Endothelial cell of umbilical vein (primary cell): ENCODE data around the gene AHSA1. TPM values are rescaled to one million over a fixed set of nuclear protein-coding genes. Genes with fewer than 3 reads are reported as not detected.

Experiments used
- BruUV-seq: library from RNA; stranded (reverse); fragments of 400-500 nt; replicated peaks from 2 replicates; lab custom pipeline; 2021; lab: Mats Ljungman, UMichigan
- CTCF ChIA-PET: fragments of 300-600, 350-600 bp; sonication (Branson Sonifier 250); formaldehyde crosslinking; loops from one replicate; lab custom pipeline; 2021; ENCODE audit warnings: antibody characterized with exemption, inconsistent platforms; lab: Charles Lee
- POLR2A ChIA-PET: fragments of 300-600, 350-600 bp; sonication (Branson Sonifier 250); formaldehyde crosslinking; loops from one replicate; lab custom pipeline; 2021; ENCODE audit warnings: antibody characterized with exemption, inconsistent platforms; lab: Charles Lee
- DNase-seq: peaks from one replicate; pipeline ENCODE4 v3.0.0-alpha.2; 2011; ENCODE audit warnings: low read depth, low spot score
- FAIRE-seq: peaks from 2 replicates; lab custom pipeline; 2011; peaks lifted over from hg19 to GRCh38; lab: Jason Lieb, UNC
- H2AFZ ChIP-seq: 2 replicates; pipeline ENCODE4 v1.6.0; 2012; ENCODE audit warnings: low read depth, low read length, control low read depth, inconsistent platforms
- H3K27ac ChIP-seq: 2 replicates; pipeline ENCODE4 v1.5.1; 2011; ENCODE audit warnings: low read depth, mild to moderate bottlenecking, control low read depth, low read length, moderate library complexity; ENCODE audit not compliant: insufficient read depth
- H3K27me3 ChIP-seq, 2 experiments: 2 replicates each; pipeline versions ENCODE4 v1.6.0 to v1.6.1; 2011; ENCODE audit warnings: low read length in 2 of 2, mixed read lengths in 1 of 2; ENCODE audit not compliant: control insufficient read depth in 2 of 2, insufficient read depth in 2 of 2
- H3K36me3 ChIP-seq, 2 experiments: 2 replicates in 1 of 2; 3 replicates in 1 of 2; pipeline ENCODE4 v1.5.1; 2011; ENCODE audit warnings: low read length in 2 of 2, mild to moderate bottlenecking in 1 of 2, moderate library complexity in 1 of 2; ENCODE audit not compliant: control insufficient read depth in 2 of 2, insufficient read depth in 2 of 2; ENCODE audit errors: extremely low read depth in 1 of 2
- H3K4me1 ChIP-seq: 3 replicates; pipeline ENCODE4 v1.5.1; 2011; ENCODE audit warnings: mild to moderate bottlenecking, low read length; ENCODE audit not compliant: control insufficient read depth, insufficient read depth; ENCODE audit errors: extremely low read depth
- H3K4me2 ChIP-seq: 2 replicates; pipeline ENCODE4 v1.6.1; 2011; ENCODE audit warnings: low read length, control low read depth, mixed read lengths; ENCODE audit not compliant: insufficient read depth
- H3K4me3 ChIP-seq, 3 experiments: fragments of 200-600 bp in 1 of 3; sonication (generic), shearing (Covaris generic) in 1 of 3; replicated peaks in 1 of 3; 2 replicates each; pipeline ENCODE4 v1.5.1; 2011 to 2016; ENCODE audit warnings: control low read depth in 3 of 3, low read length in 3 of 3, mild to moderate bottlenecking in 2 of 3, inconsistent platforms in 1 of 3, low read depth in 1 of 3, moderate library complexity in 1 of 3; ENCODE audit not compliant: insufficient read depth in 1 of 3
- H3K79me2 ChIP-seq: 2 replicates; pipeline ENCODE4 v1.6.0; 2012; ENCODE audit warnings: low read length, inconsistent platforms; ENCODE audit not compliant: control insufficient read depth, insufficient read depth
- H3K9ac ChIP-seq: replicated peaks from 2 replicates; pipeline ENCODE3; 2011; ENCODE audit warnings: low read length, control low read depth; ENCODE audit not compliant: insufficient read depth; ENCODE audit errors: extremely low read depth
- H3K9me1 ChIP-seq: replicated peaks from 3 replicates; pipeline ENCODE4 v1.6.0; 2011; ENCODE audit warnings: mild to moderate bottlenecking, low read length; ENCODE audit not compliant: control insufficient read depth, insufficient read depth; ENCODE audit errors: extremely low read depth
- H3K9me3 ChIP-seq: replicated peaks from 2 replicates; pipeline ENCODE4 v1.5.1; 2012; ENCODE audit warnings: low read length, inconsistent platforms; ENCODE audit not compliant: control insufficient read depth, insufficient read depth
- H4K20me1 ChIP-seq: replicated peaks from 2 replicates; pipeline ENCODE3; 2011; ENCODE audit warnings: mild to moderate bottlenecking, low read length; ENCODE audit not compliant: control insufficient read depth, insufficient read depth; ENCODE audit errors: extremely low read depth
- EZH2 ChIP-seq: IDR thresholded peaks from 2 replicates; pipeline ENCODE4 v1.6.1; 2012; ENCODE audit warnings: borderline replicate concordance, low read depth, mild to moderate bottlenecking, moderate library complexity, low read length, inconsistent platforms; ENCODE audit not compliant: severe bottlenecking
- FOS ChIP-seq: IDR thresholded peaks from 2 replicates; pipeline ENCODE4 v1.6.1; 2011; ENCODE audit warnings: mild to moderate bottlenecking, low read length, moderate library complexity, borderline replicate concordance; ENCODE audit not compliant: insufficient read depth
- GATA2 ChIP-seq: IDR thresholded peaks from 2 replicates; pipeline ENCODE4 v1.7.0; 2011; ENCODE audit warnings: low read depth, mild to moderate bottlenecking, moderate library complexity, mixed read lengths, low read length; ENCODE audit not compliant: insufficient read length, insufficient read depth
- JUN ChIP-seq: IDR thresholded peaks from 2 replicates; pipeline ENCODE4 v1.6.1; 2011; ENCODE audit warnings: borderline replicate concordance, low read depth; ENCODE audit not compliant: insufficient read length, insufficient read depth
- MAX ChIP-seq: IDR thresholded peaks from 2 replicates; pipeline ENCODE4 v1.6.1; 2011; ENCODE audit not compliant: insufficient read depth, insufficient read length
- MYC ChIP-seq: IDR thresholded peaks from one replicate; pipeline ENCODE4 v1.6.1; 2011; ENCODE audit warnings: mild to moderate bottlenecking, low read depth, low read length
- POLR2A ChIP-seq: IDR thresholded peaks from 2 replicates; pipeline ENCODE4 v1.6.1; 2012; ENCODE audit warnings: low read depth, mild to moderate bottlenecking, control low read depth, low read length
- POLR2AphosphoS5 ChIP-seq: IDR thresholded peaks from 2 replicates; pipeline ENCODE4 v1.6.1; 2012; ENCODE audit warnings: low read depth, mild to moderate bottlenecking, control low read depth, low read length, moderate library complexity; ENCODE audit not compliant: insufficient read depth
- dilution Hi-C: fragments of 300-500 bp; cut with MboI; formaldehyde crosslinking; loops from one replicate; pipeline ENCODE4 v1.15.0; 2019; ENCODE audit warnings: low sequenced_read_pairs; ENCODE audit not compliant: extremely low pct_ligation_motif_present
- intact Hi-C: fragments of 100-400 bp; cut with micrococcal nuclease; formaldehyde crosslinking; loops from one replicate; pipeline ENCODE4 v1.10.0; 2022
- polyA plus RNA-seq, 4 experiments: library from polyadenylated mRNA; depleted of rRNA in 3 of 4; stranded (reverse) in 3 of 4; unstranded in 1 of 4; fragments of >200 nt; gene quantifications; 2 replicates each; pipeline versions ENCODE4 v1.2.1 to v1.2.3, GENCODE V29; 2011 to 2012; ENCODE audit warnings: missing spikeins in 1 of 4
- total RNA-seq: library from RNA; stranded (reverse); gene quantifications from 2 replicates; pipeline ENCODE4 v1.2.3, GENCODE V29; 2021
- TF ChIP-seq, protein P1 (sequence below), 2 donors: IDR thresholded peaks; 1 replicate in 1 of 2; 2 replicates in 1 of 2; pipeline ENCODE4 v1.5.1; 2011; ENCODE audit warnings: low read length in 2 of 2, mild to moderate bottlenecking in 2 of 2, moderate library complexity in 2 of 2, control low read depth in 1 of 2, inconsistent platforms in 1 of 2, low read depth in 1 of 2; ENCODE audit not compliant: insufficient read depth in 1 of 2; ENCODE audit errors: extremely low read depth in 1 of 2

AHSA1 gene
- total and polyA plus RNA-seq, 2 donors (not counting 3 experiments of a cell fraction or from before 2014, with no cell fraction given) = 122 to 166 TPM

DNA sequence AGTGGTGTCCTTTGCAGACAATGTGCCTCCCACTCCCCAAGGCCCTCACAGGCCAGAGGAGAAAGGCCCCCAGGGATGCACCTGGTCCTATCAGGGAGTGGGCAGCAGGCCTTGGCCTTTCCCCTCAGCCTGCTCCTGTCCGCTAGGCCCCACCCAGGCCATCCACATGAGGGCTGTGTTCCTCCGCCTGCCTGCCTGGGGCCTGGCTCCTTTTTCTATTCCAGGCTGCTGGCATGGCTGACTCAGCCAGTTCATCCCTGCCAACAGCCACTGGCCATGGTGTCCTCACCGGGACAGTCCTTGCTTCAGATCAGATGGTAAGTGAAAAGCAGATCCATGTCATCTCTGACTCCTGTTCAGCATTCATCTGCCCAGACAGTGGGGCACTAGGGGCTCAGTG lies 27.4 kb downstream of the AHSA1 start:
- H2AFZ ChIP-seq = no peak overlapping the region
- intact Hi-C loops = no loop called here
- DNase-seq (no peak), FAIRE-seq (no peak)
- H3K9ac ChIP-seq = no peak overlapping the region
- dilution Hi-C loops = no loop called here
- ChIA-PET CTCF (no interaction called here), POLR2A (no interaction called here)
- H3K4me2 ChIP-seq = no peak overlapping the region
- H3K4me3 ChIP-seq = no peak overlapping the region
- H3K27ac ChIP-seq = no peak overlapping the region
- H4K20me1 ChIP-seq = no peaks in the 10 kb centered on the region
- no TSS peak for BruUV-seq
- no peaks in the 10 kb centered on the region for H3K36me3 ChIP-seq
- H3K4me1 ChIP-seq = no peaks in the 10 kb centered on the region
- no peaks in the 10 kb centered on the region for H3K79me2 ChIP-seq
- no peaks in the 10 kb centered on the region for H3K27me3 ChIP-seq
- H3K9me1 ChIP-seq = no peaks in the 10 kb centered on the region
- TF ChIP-seq GATA2 (no peak), MAX (no peak), MYC (no peak), EZH2 (no peak), POLR2A (no peak), POLR2AphosphoS5 (no peak), FOS (no peak), JUN (no peak)
- TF ChIP-seq, protein P1, sequence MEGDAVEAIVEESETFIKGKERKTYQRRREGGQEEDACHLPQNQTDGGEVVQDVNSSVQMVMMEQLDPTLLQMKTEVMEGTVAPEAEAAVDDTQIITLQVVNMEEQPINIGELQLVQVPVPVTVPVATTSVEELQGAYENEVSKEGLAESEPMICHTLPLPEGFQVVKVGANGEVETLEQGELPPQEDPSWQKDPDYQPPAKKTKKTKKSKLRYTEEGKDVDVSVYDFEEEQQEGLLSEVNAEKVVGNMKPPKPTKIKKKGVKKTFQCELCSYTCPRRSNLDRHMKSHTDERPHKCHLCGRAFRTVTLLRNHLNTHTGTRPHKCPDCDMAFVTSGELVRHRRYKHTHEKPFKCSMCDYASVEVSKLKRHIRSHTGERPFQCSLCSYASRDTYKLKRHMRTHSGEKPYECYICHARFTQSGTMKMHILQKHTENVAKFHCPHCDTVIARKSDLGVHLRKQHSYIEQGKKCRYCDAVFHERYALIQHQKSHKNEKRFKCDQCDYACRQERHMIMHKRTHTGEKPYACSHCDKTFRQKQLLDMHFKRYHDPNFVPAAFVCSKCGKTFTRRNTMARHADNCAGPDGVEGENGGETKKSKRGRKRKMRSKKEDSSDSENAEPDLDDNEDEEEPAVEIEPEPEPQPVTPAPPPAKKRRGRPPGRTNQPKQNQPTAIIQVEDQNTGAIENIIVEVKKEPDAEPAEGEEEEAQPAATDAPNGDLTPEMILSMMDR (IDR thresholded peaks at IDR 0.05; ENCODE audit: extremely low read depth in 1 of 2, insufficient read depth in 1 of 2, low read depth in 1 of 2, low read length in 2 of 2) = no peak
- H3K9me3 ChIP-seq = no peaks in the 10 kb centered on the region
